NCI-H128 (cell line): ENCODE measurements around the gene KLHL25.
"Not testable (repeated sequence)": the region's sequence is repeated elsewhere in the genome, so short reads cannot be mapped to it uniquely, and the experiment has no call there.

Source experiments
- DNase-seq: peaks from one replicate; lab custom pipeline; 2025; ENCODE audit not compliant: unreplicated experiment; lab: John Stamatoyannopoulos, UW

Gene KLHL25

GRCh38 chr15:85805420-85805819 is 10.7 kb upstream of the KLHL25 start:
- no peak for DNase-seq

GRCh38 chr15:85804481-85805170 is 9.9 kb upstream of the KLHL25 start:
- DNase-seq = no peak

GRCh38 chr15:85802617-85803016 is 7.9 kb upstream of the KLHL25 start:
- not testable (repeated sequence) for DNase-seq

DNA sequence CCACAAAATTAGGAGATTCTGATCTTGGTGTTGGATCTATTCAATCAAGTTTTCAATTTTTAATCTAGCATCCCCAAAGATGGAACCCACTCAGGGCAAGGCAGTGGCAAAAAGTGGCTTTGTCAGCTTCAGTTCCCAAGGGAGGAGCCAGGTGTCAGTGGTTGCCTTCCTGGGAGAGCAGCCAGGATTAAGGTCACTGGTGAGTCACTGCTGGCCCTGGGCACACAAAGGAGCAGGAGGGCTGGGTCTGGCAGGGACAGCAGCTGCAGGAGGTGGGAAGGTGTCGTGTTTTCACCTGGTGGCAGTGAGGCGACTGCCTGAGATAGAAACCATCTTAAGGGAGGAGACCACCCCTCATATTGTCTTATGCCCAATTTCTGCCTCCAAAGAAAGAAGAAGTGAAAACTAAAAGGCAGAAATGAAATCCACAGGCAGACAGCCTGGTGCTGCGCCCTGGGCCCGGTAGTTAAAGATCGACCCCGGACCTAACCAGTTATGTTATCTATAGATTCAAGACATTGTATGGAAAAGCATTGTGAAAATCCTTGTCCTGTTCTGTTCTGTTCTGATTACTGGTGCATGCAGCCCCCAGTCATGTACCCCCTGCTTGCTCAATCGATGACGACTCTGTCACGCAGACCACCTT is 5.9 kb upstream of the KLHL25 start:
- no peak for DNase-seq

- DNase-seq = not testable (repeated sequence)
Measured at GRCh38 chr15:85796371-85796770, 1.6 kb upstream of the KLHL25 start.

GRCh38 chr15:85795337-85796305 is 896 bp upstream of the KLHL25 start:
- DNase-seq = no peak

- DNase-seq = no peak
Measured at GRCh38 chr15:85793641-85794597, 806 bp downstream of the KLHL25 start.

DNA sequence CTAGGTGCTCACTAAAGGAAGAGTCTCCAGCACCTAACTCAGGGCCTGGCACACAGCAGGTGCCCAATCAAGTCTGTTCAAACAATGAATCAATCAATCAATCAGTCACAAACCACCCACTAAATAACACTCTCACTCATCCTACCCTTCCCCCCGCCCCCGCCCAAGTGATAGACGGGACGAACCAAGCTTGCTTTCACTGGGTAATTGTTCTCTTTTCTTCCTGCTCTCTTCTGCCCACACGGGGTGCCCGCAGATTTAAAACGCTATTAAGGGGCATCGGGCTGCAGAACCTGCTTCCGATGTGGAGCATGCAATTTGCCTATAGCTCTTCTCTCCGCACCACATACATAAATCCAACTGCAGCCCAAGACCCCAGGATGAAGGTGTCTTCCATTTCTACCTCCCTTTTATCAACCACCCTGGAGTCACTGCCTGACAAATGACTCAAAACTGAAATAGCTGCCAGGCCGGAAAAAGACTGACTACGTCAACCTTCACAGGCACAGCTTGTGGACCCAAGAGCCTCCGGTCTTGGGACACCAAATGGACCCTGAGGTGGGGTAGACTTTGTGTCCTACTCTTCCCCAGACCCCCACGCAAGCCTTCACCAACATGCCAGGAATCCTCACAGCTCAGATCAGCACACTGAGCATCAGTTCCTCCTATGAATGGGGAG is 1.7 kb downstream of the KLHL25 start:
- no peak for DNase-seq

DNA sequence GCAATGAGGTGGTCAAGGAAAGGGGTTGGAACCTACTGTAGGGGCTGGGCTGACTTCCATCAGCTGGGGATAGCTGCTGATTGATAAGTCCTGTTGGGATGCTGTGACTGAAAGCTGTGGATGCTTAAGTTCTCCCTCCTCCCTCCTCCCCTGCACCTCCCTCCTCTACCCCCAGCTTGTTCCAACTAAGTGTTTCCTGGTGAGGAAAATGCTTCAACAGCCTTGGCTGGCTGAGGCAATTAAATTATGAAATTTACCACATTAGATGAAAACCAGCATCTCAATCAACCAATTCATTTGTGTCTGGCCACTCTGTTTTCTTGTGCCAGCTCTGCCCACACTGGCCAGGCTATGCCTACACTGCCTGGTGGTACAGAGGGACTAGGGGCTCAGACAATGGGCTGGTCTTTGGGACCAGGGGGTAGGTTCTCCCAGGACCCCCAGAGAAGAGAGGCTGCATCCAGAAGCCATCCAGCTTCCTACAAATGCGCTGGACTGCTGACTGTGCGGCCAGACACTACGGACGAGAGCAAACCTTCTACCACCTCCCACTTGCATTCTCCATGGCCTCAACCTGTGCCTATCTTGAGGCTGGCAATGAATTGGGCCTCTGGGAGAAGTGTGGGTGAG is 2.5 kb downstream of the KLHL25 start:
- DNase-seq = no peak

DNA sequence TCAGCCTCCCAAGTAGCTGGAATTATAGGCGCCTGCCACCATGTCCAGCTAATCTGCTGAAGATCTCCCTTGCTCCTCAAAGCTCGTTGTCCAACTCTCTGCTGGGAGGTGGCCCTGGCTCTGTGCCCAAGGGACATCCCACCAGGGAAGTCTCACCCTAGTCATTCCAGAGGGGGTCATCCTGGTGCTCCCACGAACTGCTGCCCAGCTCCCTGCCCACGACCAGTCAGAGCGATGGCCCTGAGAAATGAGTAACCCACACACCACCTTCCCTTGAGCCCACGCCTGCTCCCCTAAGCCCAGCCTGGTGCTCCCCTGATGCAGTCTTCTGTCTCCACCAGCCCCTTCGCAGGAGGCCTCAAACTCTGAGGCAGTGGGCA is 5.2 kb downstream of the KLHL25 start:
- DNase-seq = no peak

DNA sequence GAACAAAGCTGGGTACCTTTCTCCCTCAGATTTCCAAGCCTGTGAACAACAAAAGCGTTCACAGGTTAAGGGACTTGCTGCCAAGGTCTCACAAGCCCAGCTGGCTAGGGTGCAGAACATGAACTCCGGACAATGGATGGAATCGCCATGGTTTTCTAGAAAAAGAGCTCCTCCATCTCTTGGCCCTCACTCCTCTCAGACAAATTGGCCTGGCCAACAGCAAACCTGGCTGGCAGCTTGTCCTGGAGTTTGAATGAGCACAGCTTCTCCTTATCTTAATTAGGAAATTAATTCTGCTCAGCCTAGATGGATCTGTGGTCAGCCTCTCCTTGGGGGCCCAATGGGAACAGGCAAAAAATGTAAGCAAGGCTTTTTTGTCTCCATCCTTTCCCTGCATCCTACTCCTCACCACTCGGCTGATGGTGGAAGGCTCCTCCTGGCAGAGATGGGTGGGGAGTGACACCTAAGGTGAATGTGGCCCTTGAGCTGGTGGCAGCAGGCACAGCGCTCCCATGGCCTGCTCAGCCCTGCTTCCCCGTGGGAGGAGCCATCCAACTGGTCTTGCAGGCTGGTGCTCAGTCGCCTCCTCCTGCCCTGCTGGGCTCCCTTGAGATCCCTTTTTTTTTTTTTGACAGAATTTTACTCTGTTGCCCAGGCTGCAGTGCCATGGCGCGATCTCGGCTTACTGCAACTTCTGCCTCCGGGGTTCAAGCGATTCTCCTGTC is 5.8 kb downstream of the KLHL25 start:
- no peak for DNase-seq

GRCh38 chr15:85786781-85787114 is 8.0 kb downstream of the KLHL25 start:
- no peak for DNase-seq

- DNase-seq = peak; percentile 56
Measured at GRCh38 chr15:85785887-85786780, 8.6 kb downstream of the KLHL25 start.

- no peak for DNase-seq
Measured at GRCh38 chr15:85782064-85782463, 12.7 kb downstream of the KLHL25 start.

- DNase-seq = no peak
Measured at GRCh38 chr15:85781099-85781498, 13.6 kb downstream of the KLHL25 start.

- no peak for DNase-seq
Measured at GRCh38 chr15:85780225-85780985, 14.3 kb downstream of the KLHL25 start.

DNA sequence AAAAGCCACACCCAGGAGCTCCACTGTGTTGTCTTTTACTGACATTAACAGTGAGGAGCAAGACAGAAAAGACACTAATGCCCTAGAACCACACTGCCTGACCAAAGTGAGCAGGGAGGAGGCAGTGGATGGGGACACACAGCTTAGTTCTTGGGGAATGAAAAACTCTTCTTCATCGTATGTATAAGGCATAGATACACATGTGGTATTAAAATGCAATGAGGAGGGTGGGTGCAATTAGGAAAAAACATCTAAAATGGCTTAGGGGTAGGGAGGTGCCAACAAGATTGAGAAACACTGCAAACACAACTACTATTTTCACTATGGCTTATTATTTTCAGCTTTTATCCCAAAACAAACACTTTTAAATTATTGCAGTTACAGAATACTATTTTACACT is 15.5 kb downstream of the KLHL25 start:
- DNase-seq = no peak
